Astrocyte of the cerebellum (primary cell): ENCODE data around the gene FAM174A.
"Not testable (repeated sequence)": the region's sequence is repeated elsewhere in the genome, so short reads cannot be mapped to it uniquely, and the experiment has no call there.

Experiments
- DNase-seq: peaks from one replicate; pipeline ENCODE4 v3.0.0-alpha.2; 2011; ENCODE audit warnings: low read depth
- H3K4me3 ChIP-seq: 2 replicates; pipeline ENCODE4 v1.5.1; 2011; ENCODE audit warnings: mild to moderate bottlenecking, low read depth, low read length, moderate library complexity
- CTCF ChIP-seq: IDR thresholded peaks from 2 replicates; pipeline ENCODE4 v1.5.1; 2012; ENCODE audit warnings: low read length, low read depth, moderate library complexity, mild to moderate bottlenecking; ENCODE audit errors: missing control alignments
- in situ Hi-C: cut with HindIII; loops from 2 replicates; pipeline ENCODE4 v1.10.0; 2017; ENCODE audit warnings: low sequenced_read_pairs

Gene FAM174A

GRCh38 chr5:100603141-100603540, 68.0 kb downstream of the FAM174A start:
- no peak overlapping the region for H3K4me3 ChIP-seq
- no peak for DNase-seq
- in situ Hi-C loops: no loop called here
- TF ChIP-seq CTCF: no peak

- in situ Hi-C loops: not testable (repeated sequence)
Observed at GRCh38 chr5:100604021-100604420, 68.8 kb downstream of the FAM174A start.

GRCh38 chr5:100609594-100609993, 74.4 kb downstream of the FAM174A start:
- no peak for DNase-seq
- H3K4me3 ChIP-seq: no peak overlapping the region
- no peak for TF ChIP-seq CTCF
- in situ Hi-C loops: no loop called here

More at GRCh38 chr5:100604021-100604420, 68.8 kb downstream of the FAM174A start:
- H3K4me3 ChIP-seq, DNase-seq: not testable (repeated sequence)

- in situ Hi-C loops: no loop called here
Observed at GRCh38 chr5:100614308-100614707, 79.1 kb downstream of the FAM174A start.

GRCh38 chr5:100615362-100615761, 80.2 kb downstream of the FAM174A start:
- no peak for DNase-seq
- H3K4me3 ChIP-seq: no peak overlapping the region

More at GRCh38 chr5:100614308-100614707, 79.1 kb downstream of the FAM174A start:
- no peak overlapping the region for H3K4me3 ChIP-seq
- no peak for TF ChIP-seq CTCF
- no peak for DNase-seq

GRCh38 chr5:100616291-100616690, 81.1 kb downstream of the FAM174A start:
- in situ Hi-C loops: no loop called here

More at GRCh38 chr5:100615362-100615761, 80.2 kb downstream of the FAM174A start:
- in situ Hi-C loops: no loop called here
- no peak for TF ChIP-seq CTCF

GRCh38 chr5:100616981-100617380, 81.8 kb downstream of the FAM174A start:
- no peak for DNase-seq
- no peak for TF ChIP-seq CTCF
- no peak overlapping the region for H3K4me3 ChIP-seq
- in situ Hi-C loops: no loop called here

More at GRCh38 chr5:100616291-100616690, 81.1 kb downstream of the FAM174A start:
- no peak for TF ChIP-seq CTCF
- H3K4me3 ChIP-seq: no peak overlapping the region
- DNase-seq: no peak
